Fibroblast of the aortic adventitia (primary cell): Measurements from ENCODE around the gene THY1. TPM values are rescaled to one million over a fixed set of nuclear protein-coding genes. Genes with fewer than 3 reads are reported as not detected.

Experiments used
- DNase-seq: peaks from one replicate; pipeline ENCODE4 v3.0.0-alpha.2; 2010; ENCODE audit warnings: low read depth
- H3K4me3 ChIP-seq: 2 replicates; pipeline ENCODE4 v1.5.1; 2011; ENCODE audit warnings: low read depth, mild to moderate bottlenecking, control low read depth, low read length, moderate library complexity
- total RNA-seq: library from RNA; depleted of rRNA; stranded (reverse); fragments of >200 nt; gene quantifications from 2 replicates; pipeline ENCODE4 v1.2.3, GENCODE V29; 2012; ENCODE audit warnings: low replicate concordance
- TF ChIP-seq, protein P1 (sequence below): IDR thresholded peaks from 2 replicates; pipeline ENCODE4 v1.5.1; 2011; ENCODE audit warnings: mild to moderate bottlenecking, low read length, control low read depth, inconsistent platforms; ENCODE audit not compliant: insufficient read depth

THY1 gene
- total RNA-seq, 1 donor: 164 TPM

DNA sequence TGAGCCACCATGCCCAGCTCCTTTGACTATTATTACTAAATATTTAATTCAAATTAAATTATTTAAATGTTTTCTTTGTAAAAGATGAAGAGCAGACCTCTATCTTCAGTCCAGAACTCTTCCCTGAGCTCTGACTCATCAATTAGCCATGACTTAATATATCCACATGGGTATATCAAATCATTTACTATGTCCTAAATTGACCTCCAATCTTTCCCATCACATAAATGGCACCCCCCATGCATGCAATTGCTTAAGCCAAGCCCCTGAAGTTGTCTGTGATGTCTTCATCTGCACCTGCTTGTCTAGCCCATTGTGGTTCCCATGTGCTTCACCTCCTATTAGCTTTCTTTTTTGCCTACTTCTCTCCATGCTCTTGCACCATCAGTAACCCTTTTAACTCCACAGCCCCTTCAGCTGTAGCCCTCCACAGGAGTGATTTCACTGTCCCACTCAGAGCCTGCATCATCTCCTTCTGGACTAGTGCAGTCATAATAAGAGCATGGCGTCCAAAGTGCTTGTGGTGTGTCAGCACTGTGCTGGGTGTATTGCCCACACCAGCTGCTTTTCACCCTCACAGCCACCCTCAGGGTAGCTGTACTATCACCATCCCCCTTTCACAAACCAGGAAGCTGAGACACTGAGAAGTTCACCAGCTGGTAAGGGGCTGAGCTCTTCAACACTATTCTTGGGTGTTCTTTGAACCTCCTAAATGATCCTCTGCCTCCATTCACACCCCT, 11.8 kb upstream of the THY1 start:
- DNase-seq: no peak
- no peak overlapping the region for H3K4me3 ChIP-seq
- TF ChIP-seq, protein P1, sequence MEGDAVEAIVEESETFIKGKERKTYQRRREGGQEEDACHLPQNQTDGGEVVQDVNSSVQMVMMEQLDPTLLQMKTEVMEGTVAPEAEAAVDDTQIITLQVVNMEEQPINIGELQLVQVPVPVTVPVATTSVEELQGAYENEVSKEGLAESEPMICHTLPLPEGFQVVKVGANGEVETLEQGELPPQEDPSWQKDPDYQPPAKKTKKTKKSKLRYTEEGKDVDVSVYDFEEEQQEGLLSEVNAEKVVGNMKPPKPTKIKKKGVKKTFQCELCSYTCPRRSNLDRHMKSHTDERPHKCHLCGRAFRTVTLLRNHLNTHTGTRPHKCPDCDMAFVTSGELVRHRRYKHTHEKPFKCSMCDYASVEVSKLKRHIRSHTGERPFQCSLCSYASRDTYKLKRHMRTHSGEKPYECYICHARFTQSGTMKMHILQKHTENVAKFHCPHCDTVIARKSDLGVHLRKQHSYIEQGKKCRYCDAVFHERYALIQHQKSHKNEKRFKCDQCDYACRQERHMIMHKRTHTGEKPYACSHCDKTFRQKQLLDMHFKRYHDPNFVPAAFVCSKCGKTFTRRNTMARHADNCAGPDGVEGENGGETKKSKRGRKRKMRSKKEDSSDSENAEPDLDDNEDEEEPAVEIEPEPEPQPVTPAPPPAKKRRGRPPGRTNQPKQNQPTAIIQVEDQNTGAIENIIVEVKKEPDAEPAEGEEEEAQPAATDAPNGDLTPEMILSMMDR: no peak

DNA sequence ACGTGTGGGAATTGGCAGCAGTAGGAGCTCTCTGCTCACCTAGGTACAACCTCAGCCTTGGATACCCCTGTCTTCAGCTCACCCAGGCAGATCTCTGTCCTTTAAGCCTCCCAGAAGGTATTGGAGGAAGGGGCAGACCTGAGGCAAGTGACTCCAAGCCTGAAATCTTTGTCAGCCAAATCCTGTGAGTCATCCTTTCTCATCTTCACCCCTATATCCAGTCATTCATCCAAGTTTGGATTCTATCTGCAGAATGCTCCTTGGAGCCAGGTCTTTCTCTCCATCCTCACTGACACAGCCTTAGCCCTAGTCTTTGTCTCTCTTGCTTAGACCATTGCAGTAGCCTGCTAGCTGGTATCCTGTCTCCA, 10.4 kb upstream of the THY1 start:
- peak overlapping the region; percentile 44 for H3K4me3 ChIP-seq
- TF ChIP-seq, protein P1: no peak
- DNase-seq: peak; percentile 62

DNA sequence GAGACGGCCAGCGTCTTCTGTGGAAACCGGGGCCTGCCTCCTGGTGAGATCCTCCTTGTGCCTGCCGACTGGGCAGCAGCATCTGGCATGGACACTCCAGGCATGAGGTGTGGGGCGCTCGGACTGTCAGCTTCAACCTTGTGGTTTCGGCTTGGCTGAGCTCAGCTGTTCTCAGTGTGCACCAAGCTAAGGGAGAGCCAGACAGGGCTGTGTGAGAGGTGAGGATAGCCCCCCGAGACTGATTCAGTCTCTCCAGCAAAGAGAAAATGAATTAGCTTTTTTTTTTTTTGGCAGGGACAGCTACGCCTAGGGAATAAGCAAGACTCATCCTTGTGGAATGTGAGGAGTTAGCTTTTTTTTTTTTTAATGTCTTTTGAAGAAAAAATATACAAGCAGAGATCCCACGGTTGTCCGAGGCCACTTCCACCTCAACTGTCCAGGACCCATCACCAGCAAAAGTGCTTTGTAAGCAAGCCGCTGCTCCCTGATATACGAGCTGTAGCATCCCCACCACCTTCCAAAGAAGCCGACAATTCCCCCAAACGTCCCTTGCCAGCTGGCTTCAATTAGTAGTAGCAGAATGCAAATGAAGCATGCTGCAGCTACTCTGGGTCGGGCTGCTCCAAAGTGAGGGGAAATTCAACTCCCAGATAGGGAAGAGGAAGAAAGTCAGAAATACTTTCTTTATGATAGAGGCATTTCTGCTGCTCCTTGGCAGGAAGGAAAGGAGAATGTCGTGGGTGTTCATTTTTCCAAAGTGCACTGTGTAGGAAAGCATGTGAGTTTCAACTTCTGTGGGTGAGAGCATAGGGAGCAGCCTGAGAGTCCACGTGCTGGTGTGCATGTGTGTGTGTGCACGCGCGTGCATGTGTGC, 9.7 kb upstream of the THY1 start:
- DNase-seq: peak; percentile 87
- H3K4me3 ChIP-seq: peak overlapping the region; percentile 44
- TF ChIP-seq, protein P1: no peak

DNA sequence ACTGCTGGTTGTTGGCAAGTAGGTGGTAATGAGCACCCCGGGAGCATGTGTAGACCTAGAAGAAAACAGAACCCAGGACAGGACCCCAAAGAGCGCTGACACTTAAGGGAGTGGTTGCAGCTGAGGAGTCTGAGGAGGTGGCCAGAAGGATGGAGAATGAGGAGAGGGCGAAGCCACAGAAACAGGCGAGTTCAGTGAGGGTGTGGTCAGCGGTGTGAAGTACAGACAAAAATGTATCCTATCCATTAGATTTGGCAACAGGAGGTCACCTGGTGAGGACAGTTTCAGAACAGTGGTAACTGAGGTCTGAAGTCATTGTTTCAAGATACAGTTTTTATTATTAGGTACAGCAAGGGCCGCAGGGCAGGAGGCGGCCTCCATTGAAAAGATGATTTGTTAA, 8.6 kb upstream of the THY1 start:
- TF ChIP-seq, protein P1: no peak
- DNase-seq: no peak

DNA sequence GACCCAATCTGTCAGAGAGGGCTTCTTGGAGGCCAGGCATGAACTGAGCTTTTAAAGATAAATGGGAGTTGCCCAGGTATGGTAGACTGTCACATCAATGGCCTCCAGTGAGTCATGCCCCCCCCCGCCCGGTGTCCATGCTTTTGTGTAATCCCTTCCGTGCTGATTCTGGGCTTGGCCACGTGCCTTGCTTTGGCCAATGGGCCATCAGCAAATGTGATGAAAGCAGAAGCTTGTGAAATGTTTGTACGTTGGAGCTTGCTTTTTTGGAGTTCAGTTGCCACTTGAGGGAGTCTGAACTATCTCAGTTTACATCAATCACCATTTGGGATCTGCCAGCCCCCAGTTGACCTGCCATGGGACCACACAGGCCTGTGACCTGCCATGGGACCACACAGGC, 4.3 kb upstream of the THY1 start:
- TF ChIP-seq, protein P1: no peak
- DNase-seq: peak; percentile 37
- H3K4me3 ChIP-seq: no peak overlapping the region

More for the DNA sequence above, 8.6 kb upstream of the THY1 start:
- H3K4me3 ChIP-seq: no peak overlapping the region

DNA sequence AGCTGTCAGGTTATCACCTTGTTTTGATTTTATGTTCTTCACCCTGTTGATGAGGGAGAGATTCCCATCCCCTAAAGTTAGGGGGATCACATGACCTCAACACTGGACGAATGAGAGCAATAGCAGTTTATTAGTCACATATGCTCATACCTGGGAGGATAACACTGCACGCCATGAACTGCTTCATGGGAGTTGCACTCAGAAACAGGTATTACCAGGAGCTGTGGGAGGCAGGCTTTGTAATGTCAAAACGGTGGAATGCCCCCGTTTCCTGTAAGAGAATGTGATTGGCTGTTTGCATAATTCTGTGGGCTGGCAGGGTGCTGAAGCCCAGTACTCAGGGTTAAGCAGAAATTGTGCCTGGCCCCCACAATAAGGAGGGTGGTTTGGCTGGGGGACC, 3.2 kb upstream of the THY1 start:
- TF ChIP-seq, protein P1: no peak
- DNase-seq: no peak
- H3K4me3 ChIP-seq: no peak overlapping the region
